Panc1 (cell line): ENCODE measurements around the gene SLC15A1. TPM values are rescaled to one million over a fixed set of nuclear protein-coding genes. Genes with fewer than 3 reads are reported as not detected.

ENCODE experiments used
- ATAC-seq: fragments of 200-7000 bp; cut with Tn5 transposase; 2 replicates; pipeline ENCODE4 v1.9.1; 2020; ENCODE audit warnings: mild to moderate bottlenecking, moderate library complexity
- BruUV-seq: library from RNA; stranded (reverse); fragments of 400-500 nt; replicated peaks from 2 replicates; lab custom pipeline; 2021; lab: Mats Ljungman, UMichigan
- CTCF ChIA-PET: fragments of 300-600 bp; sonication (Branson Sonifier 250); formaldehyde crosslinking; loops from one replicate; lab custom pipeline; 2022; ENCODE audit warnings: antibody characterized with exemption; lab: Charles Lee
- POLR2A ChIA-PET: fragments of 300-600 bp; sonication (Branson Sonifier 250); formaldehyde crosslinking; loops from one replicate; lab custom pipeline; 2022; ENCODE audit warnings: antibody characterized with exemption; lab: Charles Lee
- DNase-seq: peaks from one replicate; pipeline ENCODE4 v3.0.0-alpha.2; 2010; ENCODE audit warnings: low read depth, low spot score
- H3K27ac ChIP-seq: 2 replicates; pipeline ENCODE4 v1.5.1; 2011; ENCODE audit warnings: mild to moderate bottlenecking, low read length, inconsistent platforms
- H3K27me3 ChIP-seq: fragments of 200-500 bp; sonication (Bioruptor generic); 2 replicates; pipeline ENCODE4 v1.6.0; 2014; ENCODE audit warnings: low read length, inconsistent platforms; ENCODE audit not compliant: control insufficient read depth, insufficient read depth
- H3K36me3 ChIP-seq: fragments of 200-500 bp; sonication (Bioruptor generic); 2 replicates; pipeline ENCODE4 v1.5.1; 2014; ENCODE audit warnings: inconsistent platforms, mild to moderate bottlenecking, low read length, moderate library complexity; ENCODE audit not compliant: control insufficient read depth, insufficient read depth
- H3K4me1 ChIP-seq: 2 replicates; pipeline ENCODE4 v1.5.1; 2011; ENCODE audit warnings: inconsistent platforms, mild to moderate bottlenecking, low read length, moderate library complexity; ENCODE audit not compliant: control insufficient read depth, insufficient read depth
- H3K4me3 ChIP-seq, 2 experiments: 2 replicates each; pipeline ENCODE4 v1.5.1; 2011 to 2012; ENCODE audit warnings: low read depth in 2 of 2, low read length in 2 of 2, mild to moderate bottlenecking in 2 of 2, inconsistent platforms in 1 of 2, moderate library complexity in 1 of 2
- H3K9me3 ChIP-seq: fragments of 200-500 bp; sonication (Bioruptor generic); 2 replicates; pipeline ENCODE4 v1.5.1; 2014; ENCODE audit warnings: low read depth, mild to moderate bottlenecking, inconsistent platforms, low read length, moderate library complexity; ENCODE audit not compliant: control insufficient read depth, insufficient read depth
- CTCF ChIP-seq: fragments of 450-650 bp; IDR thresholded peaks from 2 replicates; pipeline ENCODE4 v1.5.1; 2017; ENCODE audit warnings: mild to moderate bottlenecking
- POLR2AphosphoS5 ChIP-seq: IDR thresholded peaks from 2 replicates; pipeline ENCODE4 v1.6.1; 2012; ENCODE audit warnings: mild to moderate bottlenecking, low read depth, low read length, moderate library complexity
- REST ChIP-seq, 2 experiments: IDR thresholded peaks; 2 replicates each; pipeline ENCODE4 v1.6.1; 2011 to 2012; ENCODE audit warnings: low read depth in 2 of 2, control low read depth in 1 of 2, low read length in 1 of 2, mild to moderate bottlenecking in 1 of 2, moderate library complexity in 1 of 2; ENCODE audit not compliant: insufficient read depth in 1 of 2
- SIN3A ChIP-seq: IDR thresholded peaks from 2 replicates; pipeline ENCODE4 v1.6.1; 2012; ENCODE audit warnings: low read depth, mild to moderate bottlenecking, low read length, moderate library complexity, borderline replicate concordance; ENCODE audit not compliant: insufficient read depth
- TCF7L2 ChIP-seq: IDR thresholded peaks from 2 replicates; pipeline ENCODE4 v1.6.1; 2011; ENCODE audit warnings: mild to moderate bottlenecking, low read depth, low read length, inconsistent platforms
- in situ Hi-C: cut with HindIII; loops from 2 replicates; pipeline ENCODE4 v1.10.0; 2016; ENCODE audit warnings: low sequenced_read_pairs, low pct_unique_long_range_greater_than_20kb
- intact Hi-C: fragments of 100-400 bp; cut with micrococcal nuclease; formaldehyde crosslinking; loops from one replicate; pipeline ENCODE4 v1.10.0; 2022; ENCODE audit not compliant: unreplicated experiment
- total RNA-seq: library from RNA; stranded (reverse); gene quantifications from one replicate; pipeline ENCODE4 v1.2.1, GENCODE V29; 2021; ENCODE audit not compliant: unreplicated experiment

The SLC15A1 gene
- total RNA-seq, 1 experiment from 2014 or later = 0.18 TPM

DNA sequence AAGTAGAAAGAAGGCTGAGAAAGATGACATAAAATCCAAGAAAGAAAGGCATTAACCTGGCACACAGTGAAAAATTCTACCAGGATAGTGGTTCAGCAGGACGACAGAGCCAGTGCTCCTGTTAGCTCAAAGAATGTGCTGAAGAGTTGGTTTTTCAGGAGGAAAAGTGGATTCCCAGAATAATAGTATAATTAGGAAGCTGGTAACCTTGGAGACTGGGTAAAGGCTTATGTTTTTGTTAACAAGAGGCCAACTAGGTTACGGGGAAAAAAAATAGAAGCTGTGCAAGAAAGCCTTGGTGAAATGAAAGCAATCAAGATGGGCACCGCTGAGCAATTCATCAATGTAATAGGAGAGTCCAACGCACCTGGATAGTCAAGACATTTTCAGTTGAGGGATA is 54.7 kb downstream of the SLC15A1 start:
- BruUV-seq = no TSS peak
- Histone ChIP-seq H3K27ac (no peak overlapping the region), H3K27me3 (no peaks in the 10 kb centered on the region), H3K4me1 (no peaks in the 10 kb centered on the region), H3K36me3 (no peaks in the 10 kb centered on the region), H3K4me3 (no peak overlapping the region), H3K9me3 (no peaks in the 10 kb centered on the region)
- DNase-seq (no peak), ATAC-seq (no peak)
- no peak for TF ChIP-seq TCF7L2
- no peak for TF ChIP-seq REST (IDR thresholded peaks at IDR 0.05; ENCODE audit: insufficient read depth in 1 of 2, low read depth in 2 of 2, low read length in 1 of 2)
- no peak for TF ChIP-seq POLR2AphosphoS5
- no peak for TF ChIP-seq SIN3A
- no peak for TF ChIP-seq CTCF
- in situ Hi-C loops = no loop called here
- intact Hi-C loops = loop anchor here (10.0 kb wide), 1 partner anchor 147 kb away; no protein-coding TSS in a partner anchor
- ChIA-PET POLR2A (no interaction called here), CTCF (no interaction called here)

DNA sequence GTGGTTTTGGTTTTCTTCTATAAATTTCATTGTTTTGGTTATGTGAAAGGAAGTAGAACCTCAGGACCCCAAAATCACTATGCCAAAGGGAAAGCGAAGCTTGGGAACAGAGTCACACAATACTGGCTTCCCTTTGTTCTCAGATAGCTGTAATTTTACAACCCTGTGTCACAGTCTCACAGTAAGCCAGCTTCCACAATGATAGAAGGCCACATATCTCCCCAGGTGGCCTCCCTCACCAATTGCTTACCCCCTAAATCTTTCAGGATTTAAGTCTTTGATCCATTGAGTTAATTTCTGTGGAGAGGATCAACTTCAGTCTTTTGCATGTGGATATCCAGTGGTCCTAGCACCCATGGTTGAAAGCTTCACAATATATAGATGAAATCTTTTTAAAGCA is 58.7 kb downstream of the SLC15A1 start:
- in situ Hi-C loops = no loop called here
- POLR2A ChIA-PET = no interaction called here
- H3K4me3 ChIP-seq = no peak overlapping the region
- intact Hi-C loops = loop anchor here (10.0 kb wide), 1 partner anchor 151 kb away; no protein-coding TSS in a partner anchor
- no peak overlapping the region for H3K27ac ChIP-seq
- no peaks in the 10 kb centered on the region for H3K36me3 ChIP-seq
- H3K4me1 ChIP-seq = no peaks in the 10 kb centered on the region
- TF ChIP-seq CTCF (no peak), TCF7L2 (no peak), POLR2AphosphoS5 (no peak), REST (IDR thresholded peaks at IDR 0.05; ENCODE audit: insufficient read depth in 1 of 2, low read depth in 2 of 2, low read length in 1 of 2) (no peak), SIN3A (no peak)
- ATAC-seq (no peak), DNase-seq (no peak)
- H3K27me3 ChIP-seq = no peaks in the 10 kb centered on the region
- no peaks in the 10 kb centered on the region for H3K9me3 ChIP-seq
- CTCF ChIA-PET = interaction anchor here (0.5 kb wide), 1 partner anchor 743 kb away, joined by 7 read pairs; no protein-coding TSS in a partner anchor
- BruUV-seq = no TSS peak
